NCI-H748 (cell line): ENCODE results near the gene PGC.
A peak's percentile ranks its signal among the peaks of the same experiment; 100 is the strongest.

Source experiments
- DNase-seq: peaks from one replicate; lab custom pipeline; 2025; ENCODE audit not compliant: unreplicated experiment; lab: John Stamatoyannopoulos, UW

Gene PGC

GRCh38 chr6:41747256-41748101 lies at the start of gene PGC:
Gene PGC, minus strand, starts transcription at chr6:41747397. Its CDS starts 63 bp downstream, at chr6:41747334.
- DNase-seq, result no peak

GRCh38 chr6:41796474-41796873 lies 49.3 kb upstream of the PGC start:
- no peak for DNase-seq

- no peak for DNase-seq
Observed at GRCh38 chr6:41791984-41792383, 44.8 kb upstream of the PGC start.

GRCh38 chr6:41791305-41791704 lies 44.1 kb upstream of the PGC start:
- DNase-seq, result no peak

DNA sequence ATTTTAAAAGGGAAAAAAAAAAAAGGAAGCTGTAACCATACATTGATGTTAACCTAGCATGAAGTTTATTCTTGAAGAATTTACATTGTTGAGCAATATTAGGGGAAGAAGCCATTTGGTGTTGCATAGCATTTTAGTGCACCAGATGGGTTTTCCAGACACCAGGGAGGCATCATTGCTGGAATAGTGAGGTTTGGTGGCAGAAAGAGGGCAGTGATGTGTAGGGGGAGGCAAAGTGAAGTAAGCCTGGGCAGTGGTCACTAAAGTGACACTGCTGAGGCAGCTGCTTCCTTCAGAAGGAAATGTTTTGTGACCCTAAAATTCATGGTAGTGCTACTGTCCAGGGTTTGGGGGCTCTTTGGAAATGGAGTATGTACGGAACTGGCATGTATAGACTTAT lies 42.8 kb upstream of the PGC start:
- DNase-seq, result no peak

DNA sequence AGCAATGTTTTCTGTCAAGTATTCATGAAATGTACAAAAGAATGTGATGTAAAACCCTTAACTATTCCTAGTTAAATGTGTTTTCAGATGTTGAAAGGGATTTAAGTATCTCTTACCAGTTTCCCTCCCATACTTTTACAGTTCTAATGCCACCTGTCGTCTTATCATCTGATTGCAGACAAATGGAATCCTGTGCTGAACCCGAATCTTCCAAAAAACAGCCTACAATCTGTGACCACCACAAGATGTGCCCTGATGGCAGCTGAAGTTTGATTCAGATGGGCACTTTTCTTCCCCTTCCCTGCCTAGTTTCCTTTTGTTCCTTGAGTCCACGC lies 42.2 kb upstream of the PGC start:
- no peak for DNase-seq

GRCh38 chr6:41787219-41787917 lies 40.2 kb upstream of the PGC start, which contains the start of gene TOMM6:
Gene TOMM6, plus strand, starts transcription at chr6:41787694. Its CDS starts 4 bp downstream, at chr6:41787698.
- DNase-seq, result peak; percentile 96

- peak; percentile 89 for DNase-seq
Observed at GRCh38 chr6:41786451-41787218, 39.4 kb upstream of the PGC start.

- DNase-seq, result peak; percentile 61
Observed at GRCh38 chr6:41785689-41786450, 38.7 kb upstream of the PGC start.

DNA sequence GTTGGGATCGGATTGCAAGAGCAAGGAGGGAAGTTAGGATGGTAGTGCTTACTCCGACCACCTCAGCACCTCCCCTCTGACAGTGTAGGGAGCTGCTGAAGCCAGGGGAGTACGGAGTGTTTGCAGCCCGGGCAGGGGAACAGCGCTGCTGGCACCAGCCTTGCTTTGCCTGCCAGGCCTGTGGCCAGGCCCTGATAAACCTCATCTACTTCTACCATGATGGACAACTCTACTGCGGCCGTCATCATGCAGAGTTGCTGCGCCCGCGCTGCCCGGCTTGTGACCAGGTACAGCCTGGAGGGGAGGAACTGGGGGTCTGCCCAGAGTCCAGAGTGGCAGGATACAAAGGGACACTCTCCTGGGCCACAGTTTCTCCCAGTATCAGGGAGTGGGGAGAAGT lies 38.1 kb upstream of the PGC start:
- no peak for DNase-seq

GRCh38 chr6:41784581-41785171 lies 37.5 kb upstream of the PGC start:
- DNase-seq, result no peak

DNA sequence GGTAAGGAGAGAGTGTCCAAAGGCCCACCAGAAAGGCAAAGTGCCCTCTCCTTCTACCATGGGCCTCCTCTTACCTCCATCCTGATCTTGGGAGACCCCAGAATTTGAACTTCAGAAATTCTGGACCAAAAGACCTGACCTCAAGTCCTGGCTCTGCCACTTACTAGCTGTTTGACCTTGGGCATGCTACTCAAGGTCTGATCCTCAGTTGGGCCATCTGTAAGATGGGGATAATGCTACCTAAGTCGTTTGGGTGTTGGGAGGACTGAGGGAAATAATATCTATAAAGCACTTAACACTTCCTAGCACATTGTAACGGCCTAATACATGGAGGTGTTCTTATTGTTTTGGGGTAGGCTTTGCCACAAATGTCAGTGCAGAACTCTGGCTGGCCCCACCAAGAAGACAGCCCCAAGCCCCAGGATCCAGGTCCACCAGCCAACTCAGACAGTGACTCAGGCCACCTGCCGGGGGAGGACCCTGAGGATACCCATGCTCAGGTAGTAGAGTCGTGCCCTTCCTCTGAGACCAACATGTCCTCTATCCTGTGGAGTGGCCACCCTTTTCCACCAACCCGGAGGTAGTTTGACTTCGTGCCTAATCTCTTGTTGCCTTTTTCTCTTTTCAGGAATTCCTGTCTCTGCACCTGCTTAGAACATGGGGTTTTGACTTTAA lies 36.0 kb upstream of the PGC start:
- no peak for DNase-seq

DNA sequence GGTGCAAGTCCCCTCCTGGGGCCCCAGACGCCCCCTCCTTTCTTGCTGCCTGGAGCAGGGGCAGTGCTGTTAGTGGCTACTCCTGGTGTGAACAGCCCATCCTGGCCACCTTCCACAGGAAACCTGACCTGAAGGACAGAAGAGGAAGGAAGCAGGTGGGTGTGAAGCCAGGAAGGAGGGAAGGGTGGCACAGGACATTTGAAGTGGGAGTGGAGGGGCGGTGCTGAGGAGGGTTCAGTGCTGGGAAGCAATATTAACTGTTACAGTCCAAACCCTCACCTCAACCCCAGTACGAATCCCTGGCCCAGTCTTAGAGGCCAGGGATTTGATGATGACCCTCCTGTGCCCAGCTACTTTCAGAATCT lies 34.2 kb upstream of the PGC start:
- no peak for DNase-seq

GRCh38 chr6:41780551-41781365 lies 33.6 kb upstream of the PGC start, which contains the start of gene PRICKLE4:
Gene PRICKLE4, plus strand, starts transcription at chr6:41780782. Its CDS starts 2,692 bp downstream, at chr6:41783474.
- DNase-seq, result peak; percentile 62

DNA sequence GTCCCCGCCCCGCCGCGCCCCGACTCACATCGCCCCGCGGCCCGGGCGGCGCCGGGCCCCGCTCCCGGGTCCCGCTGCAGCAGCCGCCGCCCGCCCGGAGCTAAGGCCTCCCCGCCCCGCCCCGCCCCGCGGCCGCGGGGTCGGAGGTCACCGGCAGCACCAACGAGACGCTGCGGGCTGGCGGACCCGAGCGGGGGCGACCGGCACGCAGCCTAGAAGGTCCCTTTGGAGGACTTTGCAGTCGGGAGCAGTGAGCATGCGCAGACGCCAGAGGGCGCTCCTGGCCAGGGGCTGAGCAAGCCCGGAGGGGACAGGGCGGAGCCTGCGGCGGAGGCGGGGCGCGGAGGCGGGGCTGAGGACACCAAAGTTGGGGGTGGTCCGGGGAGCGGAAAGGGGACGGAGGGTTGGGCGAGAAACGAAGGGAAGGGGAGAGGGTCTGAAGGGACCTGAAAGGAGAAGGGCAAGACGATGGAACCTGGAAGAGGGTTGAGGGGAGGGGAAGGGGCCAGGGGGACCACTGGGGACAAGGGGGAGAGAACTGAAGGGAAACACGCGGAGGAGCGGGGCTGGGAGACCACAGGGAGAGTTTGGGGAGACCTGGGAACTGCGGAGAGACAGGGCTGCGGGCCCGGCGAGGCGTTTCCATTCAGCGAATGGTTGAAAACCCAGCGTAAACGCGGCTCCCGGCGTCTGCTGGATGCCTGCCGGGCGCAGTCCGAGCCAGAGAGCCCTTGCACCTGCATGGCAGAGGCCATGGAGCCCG lies 32.8 kb upstream of the PGC start, which contains the start of gene FRS3:
Gene FRS3 (minus strand): TSS at position 113 of the 763 bp plus-strand sequence. CDS start 2,913 bp downstream, outside the sequence.
- DNase-seq, result peak; percentile 97

DNA sequence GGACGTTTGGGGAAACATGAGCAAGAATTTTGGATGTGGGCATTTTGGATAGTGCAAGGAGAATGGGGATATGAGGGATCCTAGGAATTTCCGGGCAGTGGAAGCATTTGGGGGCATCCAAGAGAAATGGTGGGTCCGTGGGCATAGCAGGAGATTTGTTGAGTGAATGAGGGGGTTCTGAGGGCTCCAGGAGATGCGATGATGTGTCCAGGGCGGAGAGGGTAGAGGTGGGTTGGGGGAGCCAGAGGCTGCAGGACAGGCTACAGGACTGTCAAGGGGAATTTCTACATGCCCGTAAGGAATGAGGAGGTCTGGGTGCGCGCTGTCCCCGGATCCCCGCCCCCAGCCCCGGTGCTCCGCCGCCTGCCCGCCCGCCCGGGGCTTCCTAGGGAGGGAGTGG lies 32.1 kb upstream of the PGC start:
- no peak for DNase-seq

DNA sequence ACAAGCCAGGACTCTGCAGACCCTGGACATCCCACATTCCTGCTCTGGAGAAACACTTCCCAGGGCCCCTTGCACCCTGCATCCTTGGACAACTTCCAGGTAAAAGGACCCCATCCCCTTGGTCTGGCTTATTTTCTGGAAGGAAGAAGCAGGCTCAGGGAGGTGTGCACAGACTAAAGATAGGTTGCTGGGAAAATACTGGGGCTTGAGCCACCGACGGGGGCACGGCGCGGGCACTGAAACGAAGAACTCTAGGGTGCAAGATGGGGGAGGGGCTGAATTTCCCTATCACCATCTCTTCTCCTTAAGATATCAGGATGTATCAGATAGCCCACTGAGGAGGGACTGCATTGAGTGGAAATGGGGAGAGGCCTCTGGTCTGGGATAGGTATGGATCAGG lies 31.7 kb upstream of the PGC start:
- DNase-seq, result no peak
